MCF 10A (cell line): ENCODE measurements around the gene C8G. TPM values are rescaled to one million over a fixed set of nuclear protein-coding genes. Genes with fewer than 3 reads are reported as not detected.

Experiments
- BruUV-seq: library from RNA; stranded (reverse); fragments of 400-500 nt; replicated peaks from 2 replicates; lab custom pipeline; 2021; lab: Mats Ljungman, UMichigan
- CTCF ChIA-PET: fragments of 300-600 bp; sonication (Branson Sonifier 250); formaldehyde crosslinking; extraction: SDS; loops from one replicate; lab custom pipeline; 2021; ENCODE audit warnings: antibody characterized with exemption, inconsistent platforms; lab: Yijun Ruan, JAX
- POLR2A ChIA-PET: fragments of 300-600, 350-650 bp; sonication (Branson Sonifier 250); formaldehyde crosslinking; extraction: SDS; loops from one replicate; lab custom pipeline; 2020; ENCODE audit warnings: antibody characterized with exemption, inconsistent platforms; lab: Yijun Ruan, JAX
- DNase-seq: peaks from one replicate; pipeline ENCODE4 v3.0.0-alpha.2; 2018; ENCODE audit not compliant: unreplicated experiment
- H3K27ac Mint-ChIP-seq: one replicate; pipeline ENCODE4 v1.8.0; 2022; ENCODE audit warnings: mild to moderate bottlenecking, low read depth, mixed read lengths; ENCODE audit not compliant: unreplicated experiment
- H3K27me3 Mint-ChIP-seq: one replicate; pipeline ENCODE4 v1.8.0; 2022; ENCODE audit warnings: mixed read lengths; ENCODE audit not compliant: insufficient read depth, unreplicated experiment
- H3K36me3 Mint-ChIP-seq: one replicate; pipeline ENCODE4 v1.8.0; 2022; ENCODE audit warnings: mild to moderate bottlenecking, moderate library complexity, mixed read lengths; ENCODE audit not compliant: insufficient read depth, unreplicated experiment
- H3K4me1 Mint-ChIP-seq: one replicate; pipeline ENCODE4 v1.8.0; 2022; ENCODE audit warnings: mixed read lengths; ENCODE audit not compliant: insufficient read depth, unreplicated experiment
- H3K4me3 Mint-ChIP-seq: one replicate; pipeline ENCODE4 v1.8.0; 2022; ENCODE audit warnings: mild to moderate bottlenecking, moderate library complexity, mixed read lengths; ENCODE audit not compliant: unreplicated experiment
- H3K9me3 Mint-ChIP-seq: one replicate; pipeline ENCODE4 v1.8.0; 2022; ENCODE audit warnings: mixed read lengths; ENCODE audit not compliant: unreplicated experiment
- intact Hi-C: fragments of 100-400 bp; cut with micrococcal nuclease; formaldehyde crosslinking; loops from 2 replicates; pipeline ENCODE4 v1.14.1; 2022
- total RNA-seq: library from RNA; stranded (reverse); gene quantifications from 2 replicates; pipeline ENCODE4 v1.2.3, GENCODE V29; 2022
- TF ChIP-seq, protein P1 (sequence below): fragments of 200-600 bp; IDR thresholded peaks from one replicate; pipeline ENCODE4 v1.8.0; 2022; ENCODE audit warnings: antibody characterized with exemption, mild to moderate bottlenecking; ENCODE audit not compliant: unreplicated experiment

Gene C8G
- total RNA-seq, 1 experiment from 2014 or later: 1.0 TPM

GRCh38 chr9:136963751-136964150 lies 18.7 kb downstream of the C8G start:
- Mint-ChIP-seq H3K27me3 (no peaks in the 10 kb centered on the region), H3K4me3 (no peak overlapping the region), H3K27ac (no peak overlapping the region), H3K4me1 (peaks cover 10% of the 10 kb centered on the region), H3K36me3 (peaks cover 7% of the 10 kb centered on the region), H3K9me3 (no peaks in the 10 kb centered on the region)
- CTCF ChIA-PET: interaction anchor here (0.7 to 1.5 kb wide), 2 partner anchors 16 to 169 kb away, joined by 4 read pairs; no protein-coding TSS in a partner anchor
- BruUV-seq: no TSS peak
- TF ChIP-seq, protein P1, sequence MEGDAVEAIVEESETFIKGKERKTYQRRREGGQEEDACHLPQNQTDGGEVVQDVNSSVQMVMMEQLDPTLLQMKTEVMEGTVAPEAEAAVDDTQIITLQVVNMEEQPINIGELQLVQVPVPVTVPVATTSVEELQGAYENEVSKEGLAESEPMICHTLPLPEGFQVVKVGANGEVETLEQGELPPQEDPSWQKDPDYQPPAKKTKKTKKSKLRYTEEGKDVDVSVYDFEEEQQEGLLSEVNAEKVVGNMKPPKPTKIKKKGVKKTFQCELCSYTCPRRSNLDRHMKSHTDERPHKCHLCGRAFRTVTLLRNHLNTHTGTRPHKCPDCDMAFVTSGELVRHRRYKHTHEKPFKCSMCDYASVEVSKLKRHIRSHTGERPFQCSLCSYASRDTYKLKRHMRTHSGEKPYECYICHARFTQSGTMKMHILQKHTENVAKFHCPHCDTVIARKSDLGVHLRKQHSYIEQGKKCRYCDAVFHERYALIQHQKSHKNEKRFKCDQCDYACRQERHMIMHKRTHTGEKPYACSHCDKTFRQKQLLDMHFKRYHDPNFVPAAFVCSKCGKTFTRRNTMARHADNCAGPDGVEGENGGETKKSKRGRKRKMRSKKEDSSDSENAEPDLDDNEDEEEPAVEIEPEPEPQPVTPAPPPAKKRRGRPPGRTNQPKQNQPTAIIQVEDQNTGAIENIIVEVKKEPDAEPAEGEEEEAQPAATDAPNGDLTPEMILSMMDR: no peak
- POLR2A ChIA-PET: interaction anchor here (0.9 to 1.2 kb wide), 3 partner anchors 8 to 121 kb away, joined by 3 to 4 read pairs (median 3); partner anchors contain the start of gene AJM1
- DNase-seq: no peak
- intact Hi-C loops: no loop called here

DNA sequence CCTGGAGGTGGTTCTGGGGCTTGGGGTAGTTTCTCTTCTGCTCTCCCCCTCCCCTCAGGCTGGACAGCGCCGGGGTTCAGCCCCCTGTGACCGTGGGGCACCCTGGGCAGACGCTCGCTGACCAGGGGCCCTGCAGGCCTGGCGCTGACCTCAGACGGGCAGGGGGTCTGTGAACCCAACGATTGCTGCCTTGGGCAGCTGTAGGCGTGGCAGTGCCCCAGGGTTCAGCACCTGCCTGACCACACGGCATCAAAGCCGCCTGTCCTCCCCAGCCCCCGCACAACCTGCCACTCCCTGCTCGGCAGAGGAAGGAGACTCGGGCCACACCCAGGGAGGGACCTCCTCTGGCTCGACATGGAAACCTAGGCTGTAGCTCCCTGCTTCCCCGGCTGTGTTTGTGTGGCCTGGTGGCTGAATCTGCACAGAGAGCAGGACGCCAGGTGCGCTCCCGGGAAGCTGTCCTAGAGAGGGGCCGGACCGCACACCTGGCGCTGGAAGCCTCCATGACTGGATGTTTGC lies 19.2 kb downstream of the C8G start:
- ChIA-PET CTCF (interaction anchor here (0.7 to 1.6 kb wide), 3 partner anchors 16 to 198 kb away, joined by 3 to 4 read pairs (median 4); no protein-coding TSS in a partner anchor), POLR2A (interaction anchor here (0.6 to 1.2 kb wide), 4 partner anchors 9 to 122 kb away, joined by 3 to 4 read pairs (median 3); partner anchors contain the start of gene AJM1)
- Mint-ChIP-seq H3K4me3 (no peak overlapping the region), H3K27me3 (no peaks in the 10 kb centered on the region), H3K4me1 (peaks cover 10% of the 10 kb centered on the region), H3K27ac (no peak overlapping the region), H3K36me3 (peaks cover 7% of the 10 kb centered on the region), H3K9me3 (no peaks in the 10 kb centered on the region)
- TF ChIP-seq, protein P1: no peak
- intact Hi-C loops: no loop called here
- BruUV-seq: no TSS peak
- DNase-seq: peak; percentile 33

DNA sequence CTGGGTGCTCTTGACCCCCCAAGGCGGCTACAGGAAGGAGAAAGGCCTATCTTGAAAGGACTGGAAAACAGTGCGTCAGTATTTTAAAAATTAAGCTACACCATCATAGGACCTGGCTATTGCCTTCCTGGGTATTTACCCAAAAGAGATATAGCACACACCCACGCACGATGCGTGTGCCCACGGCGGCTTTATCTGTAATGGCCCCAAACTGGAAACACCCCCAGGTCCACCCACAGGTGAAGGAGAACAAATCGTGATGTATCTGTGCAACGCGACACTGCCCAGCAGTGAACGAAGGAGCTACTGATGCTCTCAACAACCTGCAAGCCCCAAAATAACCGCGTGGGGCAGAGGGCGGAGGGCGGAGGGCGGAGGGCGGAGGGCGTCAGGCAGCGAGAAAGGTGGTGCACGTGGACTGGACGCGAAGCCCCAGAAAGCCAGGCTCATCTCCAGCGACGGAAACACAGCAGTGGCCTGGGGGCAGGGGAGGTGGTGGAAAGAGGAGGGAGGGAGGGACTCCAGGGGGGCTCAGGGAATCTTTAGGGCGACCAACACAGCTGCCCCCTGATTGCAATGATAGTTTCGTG lies 19.9 kb downstream of the C8G start:
- TF ChIP-seq, protein P1: no peak
- Mint-ChIP-seq H3K27ac (no peak overlapping the region), H3K4me1 (peaks cover 9% of the 10 kb centered on the region), H3K4me3 (no peak overlapping the region), H3K9me3 (no peaks in the 10 kb centered on the region), H3K36me3 (peaks cover 7% of the 10 kb centered on the region), H3K27me3 (no peaks in the 10 kb centered on the region)
- BruUV-seq: no TSS peak
- intact Hi-C loops: no loop called here
- POLR2A ChIA-PET: interaction anchor here (0.6 to 1.2 kb wide), 4 partner anchors 10 to 123 kb away, joined by 3 to 4 read pairs (median 3); partner anchors contain the start of gene AJM1
- CTCF ChIA-PET: interaction anchor here (0.8 to 1.6 kb wide), 3 partner anchors 10 to 199 kb away, joined by 3 to 4 read pairs (median 3); no protein-coding TSS in a partner anchor
- DNase-seq: no peak

- Mint-ChIP-seq H3K9me3 (no peaks in the 10 kb centered on the region), H3K36me3 (peaks cover 7% of the 10 kb centered on the region), H3K4me3 (no peak overlapping the region), H3K4me1 (peaks cover 5% of the 10 kb centered on the region), H3K27me3 (no peaks in the 10 kb centered on the region), H3K27ac (no peak overlapping the region)
- no peak for DNase-seq
- intact Hi-C loops: no loop called here
- BruUV-seq: no TSS peak
- TF ChIP-seq, protein P1: no peak
- ChIA-PET CTCF (interaction anchor here (1.6 kb wide), 1 partner anchor 200 kb away, joined by 3 read pairs; no protein-coding TSS in a partner anchor), POLR2A (no interaction called here)
These were observed 20.9 kb downstream of the C8G start for GRCh38 chr9:136965771-136966484.
